BLaER1 (cell line): ENCODE measurements around the gene PPM1H.

ENCODE experiments used
- H3K27ac ChIP-seq: shearing (Covaris generic); formaldehyde crosslinking; 2 replicates; pipeline ENCODE4 v1.8.1; 2022
- H3K27me3 ChIP-seq: shearing (Covaris generic); formaldehyde crosslinking; 2 replicates; pipeline ENCODE4 v1.8.1; 2022
- H3K36me3 ChIP-seq: shearing (Covaris generic); formaldehyde crosslinking; 2 replicates; pipeline ENCODE4 v1.8.1; 2022
- H3K4me1 ChIP-seq: shearing (Covaris generic); formaldehyde crosslinking; 2 replicates; pipeline ENCODE4 v1.8.1; 2022
- H3K4me2 ChIP-seq: shearing (Covaris generic); formaldehyde crosslinking; 2 replicates; pipeline ENCODE4 v1.8.1; 2022
- H3K4me3 ChIP-seq: shearing (Covaris generic); formaldehyde crosslinking; 2 replicates; pipeline ENCODE4 v1.8.1; 2022
- H3K9ac ChIP-seq: shearing (Covaris generic); formaldehyde crosslinking; 2 replicates; pipeline ENCODE4 v1.8.1; 2022
- H3K9me3 ChIP-seq: shearing (Covaris generic); formaldehyde crosslinking; 2 replicates; pipeline ENCODE4 v1.8.1; 2022
- H4K20me1 ChIP-seq: shearing (Covaris generic); formaldehyde crosslinking; 2 replicates; pipeline ENCODE4 v1.8.1; 2022
- Cebpa-rat ChIP-seq: shearing (Covaris generic); IDR thresholded peaks from 2 replicates; pipeline ENCODE4 v1.8.1; 2022

PPM1H gene

DNA sequence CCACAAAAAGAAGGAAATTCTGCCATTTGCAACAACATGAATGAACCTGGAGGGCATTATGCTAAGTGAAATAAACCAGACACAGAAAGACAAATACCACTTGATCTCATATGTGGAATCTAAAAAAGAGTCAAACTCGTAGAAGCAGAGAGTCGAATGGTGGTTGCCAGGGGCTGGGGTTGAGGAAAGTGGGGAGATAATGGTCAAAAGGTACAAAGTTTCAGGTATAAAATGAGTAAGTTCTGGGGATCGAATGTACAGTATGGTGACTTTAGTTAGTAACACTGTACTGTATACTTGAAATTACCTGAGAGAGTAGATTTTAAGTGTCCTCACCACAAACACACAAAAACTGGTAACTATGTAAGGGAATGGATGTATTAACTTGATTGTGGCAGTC lies 129.4 kb downstream of the PPM1H start:
- Histone ChIP-seq H3K27me3 (no peaks in the 10 kb centered on the region), H3K36me3 (peaks cover 6% of the 10 kb centered on the region; the same call in 1 of the 2 replicates), H3K9ac (no peak overlapping the region), H3K9me3 (peaks cover 10% of the 10 kb centered on the region), H4K20me1 (no peaks in the 10 kb centered on the region), H3K27ac (no peak overlapping the region), H3K4me1 (no peaks in the 10 kb centered on the region), H3K4me2 (no peak overlapping the region), H3K4me3 (no peak overlapping the region)
- no peak for TF ChIP-seq Cebpa-rat

DNA sequence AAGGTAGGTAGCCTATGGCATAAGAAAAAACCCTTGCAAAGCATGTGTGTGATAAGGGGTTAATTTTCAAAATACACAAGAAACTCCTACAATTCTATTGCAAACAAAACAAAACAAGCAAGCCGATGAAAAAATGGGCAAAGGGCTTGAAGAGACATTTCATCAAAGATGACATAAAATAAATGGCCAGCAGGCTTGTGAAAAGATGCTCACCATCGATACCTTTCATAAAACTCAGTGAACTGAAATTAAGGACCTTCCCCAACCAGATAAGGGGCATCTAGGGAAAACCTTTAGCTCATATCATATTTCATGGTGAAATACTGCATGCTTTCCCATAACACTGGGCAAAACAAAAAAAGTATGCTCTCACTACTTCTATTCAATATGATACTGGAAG lies 131.2 kb downstream of the PPM1H start:
- no peak overlapping the region for H3K9ac ChIP-seq
- H3K36me3 ChIP-seq, result peaks cover 6% of the 10 kb centered on the region; the same call in 1 of the 2 replicates
- no peak for TF ChIP-seq Cebpa-rat
- no peak overlapping the region for H3K4me3 ChIP-seq
- no peaks in the 10 kb centered on the region for H3K27me3 ChIP-seq
- 0 out of 2 replicates have a peak, but pooled peaks cover 1% of the 10 kb centered on the region for H3K4me1 ChIP-seq
- H3K9me3 ChIP-seq, result peaks cover 10% of the 10 kb centered on the region
- H3K4me2 ChIP-seq, result no peak overlapping the region
- H4K20me1 ChIP-seq, result no peaks in the 10 kb centered on the region
- H3K27ac ChIP-seq, result no peak overlapping the region

DNA sequence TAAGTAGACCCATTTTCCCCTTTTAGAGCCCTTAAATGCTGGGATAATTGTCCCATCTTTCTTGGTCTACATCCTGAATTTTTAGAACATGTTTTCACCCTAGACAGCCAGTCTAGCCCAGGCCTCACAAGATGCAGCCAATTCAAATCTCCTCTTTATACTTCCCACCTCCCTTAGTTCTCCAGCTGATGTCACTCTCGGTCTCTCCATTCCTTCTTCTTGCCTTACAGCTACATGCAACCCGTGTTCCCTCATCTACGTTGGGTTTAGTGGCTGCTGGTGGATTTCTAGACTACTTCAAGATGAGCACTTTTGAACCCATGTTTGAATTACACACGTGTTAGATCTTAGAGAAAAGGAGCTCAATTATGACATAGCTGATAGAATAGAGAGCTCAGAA lies 132.0 kb downstream of the PPM1H start:
- Histone ChIP-seq H3K36me3 (peaks cover 6% of the 10 kb centered on the region; the same call in 1 of the 2 replicates), H3K4me3 (no peak overlapping the region), H4K20me1 (no peaks in the 10 kb centered on the region), H3K9me3 (peaks cover 10% of the 10 kb centered on the region), H3K4me1 (0 out of 2 replicates have a peak, but pooled peaks cover 4% of the 10 kb centered on the region), H3K4me2 (no peak overlapping the region), H3K27ac (no peak overlapping the region), H3K9ac (no peak overlapping the region), H3K27me3 (no peaks in the 10 kb centered on the region)
- TF ChIP-seq Cebpa-rat, result no peak

DNA sequence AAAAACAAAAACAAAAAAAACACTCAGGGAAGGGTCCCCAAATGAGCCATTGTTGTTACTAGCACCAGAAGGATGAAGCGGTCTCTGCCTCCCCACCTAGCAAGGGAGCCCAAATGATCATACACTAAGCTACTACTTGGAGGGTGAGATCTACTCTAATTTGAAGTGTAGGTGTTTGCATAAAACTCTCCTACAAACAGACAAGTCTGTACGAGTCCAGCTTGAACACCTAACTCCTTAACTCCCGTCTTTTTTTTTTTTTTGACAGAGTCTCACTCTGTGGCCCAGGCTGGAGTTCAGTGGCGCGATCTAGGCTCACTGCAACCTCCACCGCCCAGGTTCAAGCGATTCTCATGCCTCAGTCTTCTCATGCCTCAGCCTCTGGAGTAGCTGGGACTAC lies 132.6 kb downstream of the PPM1H start:
- Histone ChIP-seq H3K27me3 (no peaks in the 10 kb centered on the region), H3K27ac (no peak overlapping the region), H3K4me3 (no peak overlapping the region), H3K4me2 (no peak overlapping the region), H3K36me3 (peaks cover 6% of the 10 kb centered on the region; the same call in 1 of the 2 replicates), H3K4me1 (0 out of 2 replicates have a peak, but pooled peaks cover 4% of the 10 kb centered on the region), H4K20me1 (no peaks in the 10 kb centered on the region), H3K9ac (no peak overlapping the region), H3K9me3 (peaks cover 10% of the 10 kb centered on the region)
- TF ChIP-seq Cebpa-rat, result no peak

DNA sequence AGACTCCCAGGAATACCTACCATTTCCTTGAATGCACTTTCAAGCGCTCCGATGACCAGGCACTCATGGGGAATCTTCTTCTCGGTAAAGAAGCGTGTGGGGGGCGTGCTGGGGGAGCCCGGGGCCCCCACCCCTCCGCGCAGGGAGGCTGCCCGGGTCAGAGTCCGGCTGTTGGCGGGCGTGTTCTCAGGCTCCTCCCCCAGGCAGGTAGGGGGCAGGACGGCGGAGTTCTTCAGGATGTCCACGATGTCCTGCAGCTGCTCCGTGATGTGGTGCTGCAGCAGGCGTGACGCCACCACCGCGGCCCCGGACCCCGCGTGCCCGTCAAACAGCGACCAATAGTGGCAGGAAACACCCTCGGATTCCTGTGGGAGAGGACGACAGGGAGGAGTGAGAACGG lies 133.2 kb downstream of the PPM1H start:
- Histone ChIP-seq H3K4me3 (no peak overlapping the region), H3K36me3 (peaks cover 6% of the 10 kb centered on the region; the same call in 1 of the 2 replicates), H3K4me2 (no peak overlapping the region), H3K27me3 (no peaks in the 10 kb centered on the region), H3K9ac (no peak overlapping the region), H3K27ac (no peak overlapping the region), H4K20me1 (no peaks in the 10 kb centered on the region), H3K4me1 (0 out of 2 replicates have a peak, but pooled peaks cover 4% of the 10 kb centered on the region), H3K9me3 (peaks cover 7% of the 10 kb centered on the region)
- TF ChIP-seq Cebpa-rat, result no peak

DNA sequence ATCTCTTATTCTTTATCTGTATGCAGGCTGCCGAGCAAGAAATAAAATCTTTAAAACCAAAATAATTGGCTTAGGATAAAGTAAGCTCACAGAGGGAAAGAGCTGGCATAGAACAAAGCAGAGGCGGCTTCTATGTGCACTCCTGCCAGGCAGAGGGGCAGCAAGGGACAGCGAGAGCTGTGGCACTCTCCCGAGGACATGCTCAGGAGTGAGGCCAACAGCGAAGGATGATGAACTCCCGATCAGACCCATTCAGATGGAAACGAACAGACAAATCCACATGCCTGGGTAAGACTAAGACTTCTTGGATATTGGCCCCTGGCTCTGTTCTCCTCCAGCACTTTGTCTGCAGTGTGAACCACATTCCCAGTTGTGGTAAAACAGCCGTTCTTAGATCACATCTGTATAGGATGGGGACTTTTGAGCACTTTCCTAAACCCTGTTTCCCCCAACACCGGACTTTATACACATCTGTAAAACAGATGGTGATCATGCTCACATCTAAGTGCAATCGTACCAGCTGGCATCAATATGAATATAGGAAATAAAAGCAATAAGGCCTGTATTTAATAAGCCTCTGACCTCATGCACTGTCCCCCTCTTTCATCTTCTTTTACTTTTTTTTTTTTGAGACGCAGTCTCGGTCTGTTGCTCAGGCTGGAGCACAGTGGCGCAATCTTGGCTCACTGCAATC lies 134.1 kb downstream of the PPM1H start:
- Histone ChIP-seq H3K27ac (no peak overlapping the region), H3K9ac (no peak overlapping the region), H3K4me2 (no peak overlapping the region)

DNA sequence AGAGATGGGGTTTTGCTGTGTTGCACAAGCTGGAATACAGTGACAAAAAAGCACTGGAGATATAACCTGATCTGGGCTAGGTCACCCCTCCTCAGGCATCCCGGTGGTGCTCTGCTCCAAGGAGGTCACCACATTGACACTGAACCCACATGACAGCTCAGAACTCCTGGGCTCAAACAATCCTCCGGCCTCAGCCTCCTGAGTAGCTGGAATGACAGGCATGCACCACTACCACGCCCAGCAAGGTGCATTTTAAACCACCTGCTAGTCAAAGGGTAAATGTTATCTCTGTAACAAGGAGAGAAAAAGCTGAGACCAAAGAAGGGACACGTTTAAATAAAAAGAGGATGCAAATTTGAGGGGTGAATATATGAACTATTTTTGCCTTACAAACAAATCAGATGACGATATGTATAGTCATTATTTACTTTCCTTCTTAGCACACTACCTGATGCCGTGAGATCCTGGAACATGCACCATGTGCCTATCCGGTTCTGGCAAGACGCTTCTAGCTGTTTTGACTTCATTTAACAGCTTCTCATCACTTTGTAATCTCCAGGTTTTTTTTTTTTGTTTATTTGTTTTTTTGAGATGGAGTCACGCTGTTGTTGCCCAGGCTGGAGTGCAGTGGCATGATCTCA lies 135.1 kb downstream of the PPM1H start:
- Histone ChIP-seq H3K27me3 (no peaks in the 10 kb centered on the region), H3K4me1 (0 out of 2 replicates have a peak, but pooled peaks cover 4% of the 10 kb centered on the region), H3K27ac (no peak overlapping the region), H3K4me2 (no peak overlapping the region), H4K20me1 (no peaks in the 10 kb centered on the region), H3K9me3 (no peaks in the 10 kb centered on the region), H3K9ac (no peak overlapping the region), H3K4me3 (no peak overlapping the region), H3K36me3 (peaks cover 6% of the 10 kb centered on the region; the same call in 1 of the 2 replicates)
- TF ChIP-seq Cebpa-rat, result no peak

More for the DNA sequence above, 134.1 kb downstream of the PPM1H start:
- H3K36me3 ChIP-seq, result peaks cover 6% of the 10 kb centered on the region; the same call in 1 of the 2 replicates
- H4K20me1 ChIP-seq, result no peaks in the 10 kb centered on the region
- TF ChIP-seq Cebpa-rat, result no peak
- no peaks in the 10 kb centered on the region for H3K9me3 ChIP-seq
- H3K27me3 ChIP-seq, result no peaks in the 10 kb centered on the region
- H3K4me3 ChIP-seq, result no peak overlapping the region
- H3K4me1 ChIP-seq, result 0 out of 2 replicates have a peak, but pooled peaks cover 4% of the 10 kb centered on the region

DNA sequence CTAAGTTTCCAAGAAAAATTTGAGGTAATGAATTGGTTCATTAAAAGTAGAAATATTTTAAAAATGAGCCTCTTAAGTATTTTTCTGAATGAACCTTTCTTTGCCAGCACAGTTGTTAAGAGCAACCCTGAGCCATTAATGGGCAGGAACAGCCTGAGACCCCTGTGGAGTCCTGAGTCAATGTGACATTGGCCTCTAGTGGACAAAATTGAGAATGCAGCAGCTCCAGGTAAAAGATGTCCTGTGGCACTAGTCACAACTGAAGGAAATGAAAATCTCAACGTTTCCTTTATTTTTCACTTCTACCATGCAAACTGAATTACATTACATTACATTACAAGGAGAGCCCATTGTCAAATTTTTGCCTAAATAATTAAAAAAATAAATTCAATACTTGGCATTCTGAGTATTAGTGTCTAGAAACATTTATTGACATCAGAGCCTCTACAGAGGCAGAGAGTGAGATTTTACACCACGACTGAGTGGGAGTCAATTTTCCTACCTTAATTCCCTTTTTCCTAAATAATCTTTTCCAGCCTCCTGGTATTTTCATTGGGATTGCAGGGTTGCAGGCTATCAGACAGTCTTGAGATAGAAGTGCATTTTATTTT lies 135.7 kb downstream of the PPM1H start:
- H3K9me3 ChIP-seq, result no peaks in the 10 kb centered on the region
- H3K4me2 ChIP-seq, result no peak overlapping the region
- H4K20me1 ChIP-seq, result no peaks in the 10 kb centered on the region
- no peak overlapping the region for H3K27ac ChIP-seq
- H3K36me3 ChIP-seq, result peaks cover 6% of the 10 kb centered on the region; the same call in 1 of the 2 replicates
- no peak for TF ChIP-seq Cebpa-rat
- H3K4me3 ChIP-seq, result no peak overlapping the region
- H3K9ac ChIP-seq, result no peak overlapping the region
- H3K4me1 ChIP-seq, result 0 out of 2 replicates have a peak, but pooled peaks cover 4% of the 10 kb centered on the region
- no peaks in the 10 kb centered on the region for H3K27me3 ChIP-seq

DNA sequence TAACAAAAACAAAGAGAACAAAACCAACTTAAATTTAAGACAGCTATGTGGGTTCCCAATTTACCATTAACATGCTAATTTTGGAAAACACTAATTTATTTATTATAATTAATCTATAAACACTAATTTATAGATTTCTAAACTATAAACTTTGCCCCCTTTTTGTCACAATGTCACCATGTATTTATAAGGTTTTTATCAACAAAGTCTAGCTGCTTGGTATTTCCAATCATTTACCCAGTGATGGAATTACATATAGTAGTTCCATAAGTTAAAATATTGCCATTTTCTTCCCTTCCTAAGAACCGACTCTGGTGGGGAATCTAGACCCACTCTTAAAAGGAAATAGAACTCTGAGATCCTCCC lies 140.7 kb downstream of the PPM1H start:
- no peak overlapping the region for H3K4me3 ChIP-seq
- peaks cover 12% of the 10 kb centered on the region; the same call in 1 of the 2 replicates for H3K4me1 ChIP-seq
- no peak overlapping the region for H3K9ac ChIP-seq
- no peaks in the 10 kb centered on the region for H3K27me3 ChIP-seq
- H3K36me3 ChIP-seq, result no peaks in the 10 kb centered on the region
- H3K4me2 ChIP-seq, result no peak overlapping the region
- no peak overlapping the region for H3K27ac ChIP-seq
- no peak for TF ChIP-seq Cebpa-rat
- no peaks in the 10 kb centered on the region for H4K20me1 ChIP-seq
- no peaks in the 10 kb centered on the region for H3K9me3 ChIP-seq
